ENCODE data around the gene SYNJ2.

The SYNJ2 gene

GRCh38 chr6:158073776-158074175, 92.1 kb downstream of the SYNJ2 start:
- no peak for TF ChIP-seq CTCF (IDR thresholded peaks at IDR 0.05; ENCODE audit: low read depth, low read length)
- no peak overlapping the region for H3K4me3 ChIP-seq (replicated peaks in 1 of 2; ENCODE audit: low read depth in 2 of 2, low read length in 2 of 2)
- DNase-seq (ENCODE audit: low read depth in 2 of 2), result peak in 1 of 2 donors; percentile 31

GRCh38 chr6:158076548-158076947, 94.9 kb downstream of the SYNJ2 start:
- no peak overlapping the region for H3K4me3 ChIP-seq (replicated peaks in 1 of 2; ENCODE audit: low read depth in 2 of 2, low read length in 2 of 2)
- DNase-seq (ENCODE audit: low read depth in 2 of 2), result no peak
- TF ChIP-seq CTCF (IDR thresholded peaks at IDR 0.05; ENCODE audit: low read depth, low read length), result no peak

- H3K4me3 ChIP-seq (replicated peaks in 1 of 2; ENCODE audit: low read depth in 2 of 2, low read length in 2 of 2), result no peak overlapping the region
- DNase-seq (ENCODE audit: low read depth in 2 of 2), result no peak
- TF ChIP-seq CTCF (IDR thresholded peaks at IDR 0.05; ENCODE audit: low read depth, low read length), result no peak
Observed at GRCh38 chr6:158077676-158078075, 96.0 kb downstream of the SYNJ2 start.

- TF ChIP-seq CTCF (IDR thresholded peaks at IDR 0.05; ENCODE audit: low read depth, low read length), result no peak
- no peak overlapping the region for H3K4me3 ChIP-seq (replicated peaks in 1 of 2; ENCODE audit: low read depth in 2 of 2, low read length in 2 of 2)
- no peak for DNase-seq (ENCODE audit: low read depth in 2 of 2)
Observed at GRCh38 chr6:158078320-158078719, 96.7 kb downstream of the SYNJ2 start.

- TF ChIP-seq CTCF (IDR thresholded peaks at IDR 0.05; ENCODE audit: low read depth, low read length), result no peak
- no peak for DNase-seq (ENCODE audit: low read depth in 2 of 2)
- H3K4me3 ChIP-seq (replicated peaks in 1 of 2; ENCODE audit: low read depth in 2 of 2, low read length in 2 of 2), result no peak overlapping the region
Observed at GRCh38 chr6:158080849-158081656, 99.4 kb downstream of the SYNJ2 start.

GRCh38 chr6:158081657-158081935, 99.9 kb downstream of the SYNJ2 start:
- DNase-seq (ENCODE audit: low read depth in 2 of 2), result no peak
- no peak for TF ChIP-seq CTCF (IDR thresholded peaks at IDR 0.05; ENCODE audit: low read depth, low read length)

More at GRCh38 chr6:158081657-158081935, 99.9 kb downstream of the SYNJ2 start:
- no peak overlapping the region for H3K4me3 ChIP-seq (replicated peaks in 1 of 2; ENCODE audit: low read depth in 2 of 2, low read length in 2 of 2)
